ENCODE data around the gene ATF6.

ATF6 gene

DNA sequence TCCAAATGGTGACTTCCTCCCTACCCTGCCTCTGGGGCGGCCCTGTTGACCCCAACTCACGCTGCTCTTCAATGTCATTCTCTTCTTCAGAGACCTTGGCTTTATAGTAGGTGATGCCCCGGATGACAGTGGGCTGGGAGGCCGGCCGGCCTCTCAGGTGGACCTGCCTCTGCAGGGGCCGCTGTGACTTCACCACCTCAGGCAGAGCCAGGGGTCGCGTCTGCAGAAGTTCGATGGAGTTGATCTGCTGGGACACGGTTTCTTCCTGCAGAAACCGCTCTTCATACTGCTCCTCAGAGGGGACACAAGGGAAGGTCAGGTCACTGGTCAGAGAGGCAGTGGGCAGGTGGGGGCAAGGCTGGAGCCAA lies 233.9 kb downstream of the ATF6 start:
- DNase-seq (ENCODE audit: low read depth), result no peak

DNA sequence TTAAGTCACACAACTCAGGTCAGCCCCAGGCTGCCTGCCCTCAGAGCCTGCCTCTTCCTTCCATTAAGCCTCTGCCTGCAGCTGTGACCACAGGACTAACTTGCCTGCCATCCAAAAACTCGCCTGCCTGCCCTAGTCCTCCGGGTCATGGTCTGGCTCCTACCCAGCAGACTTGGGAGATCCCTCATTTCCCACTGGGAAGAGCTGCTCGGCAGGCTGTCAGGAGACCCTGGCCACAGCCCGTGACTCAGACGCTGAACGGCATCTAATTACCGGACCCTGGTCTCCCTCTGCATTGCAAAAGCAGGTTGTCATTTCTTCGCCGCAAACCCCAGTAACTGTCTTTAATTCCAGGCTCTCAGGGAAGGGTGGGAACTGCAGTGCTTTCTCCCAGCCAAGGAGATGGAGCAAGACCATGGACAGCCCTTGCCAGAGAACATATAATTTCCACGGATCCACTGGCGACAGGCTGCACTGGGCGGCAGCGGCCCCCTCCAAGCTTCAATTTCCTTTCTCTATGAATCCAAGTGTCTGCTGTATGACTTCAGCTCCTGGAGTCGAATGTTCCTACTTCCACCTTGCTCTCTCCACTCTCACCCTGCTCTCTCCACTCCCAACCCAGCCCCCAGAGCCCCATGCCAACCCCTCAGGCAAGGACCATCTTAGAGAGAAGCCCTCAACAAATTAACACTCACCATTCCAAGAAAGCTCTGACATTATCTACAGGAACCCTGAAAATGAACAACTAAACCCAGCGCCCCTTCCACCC lies 237.1 kb downstream of the ATF6 start:
- no peak for DNase-seq (ENCODE audit: low read depth)

DNA sequence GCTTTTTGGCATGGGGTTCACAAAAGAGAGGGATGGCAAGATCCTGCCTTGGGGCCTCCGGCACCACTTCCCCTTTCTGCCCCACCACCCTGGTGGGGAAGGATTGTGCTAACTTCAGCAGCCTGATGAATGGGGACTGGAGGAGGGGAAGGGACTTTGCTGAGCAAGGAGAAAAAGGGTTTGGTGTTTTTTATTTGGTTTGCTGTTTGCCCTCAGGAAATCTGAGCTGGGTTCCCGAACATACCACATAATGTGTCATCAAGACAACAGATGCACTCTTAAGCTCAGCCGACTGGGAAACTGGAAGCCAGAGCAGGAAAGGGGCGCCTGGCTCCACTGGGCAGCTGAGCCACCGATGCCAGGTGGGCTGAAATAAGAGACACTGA lies 237.7 kb downstream of the ATF6 start:
- no peak for DNase-seq (ENCODE audit: low read depth)

DNA sequence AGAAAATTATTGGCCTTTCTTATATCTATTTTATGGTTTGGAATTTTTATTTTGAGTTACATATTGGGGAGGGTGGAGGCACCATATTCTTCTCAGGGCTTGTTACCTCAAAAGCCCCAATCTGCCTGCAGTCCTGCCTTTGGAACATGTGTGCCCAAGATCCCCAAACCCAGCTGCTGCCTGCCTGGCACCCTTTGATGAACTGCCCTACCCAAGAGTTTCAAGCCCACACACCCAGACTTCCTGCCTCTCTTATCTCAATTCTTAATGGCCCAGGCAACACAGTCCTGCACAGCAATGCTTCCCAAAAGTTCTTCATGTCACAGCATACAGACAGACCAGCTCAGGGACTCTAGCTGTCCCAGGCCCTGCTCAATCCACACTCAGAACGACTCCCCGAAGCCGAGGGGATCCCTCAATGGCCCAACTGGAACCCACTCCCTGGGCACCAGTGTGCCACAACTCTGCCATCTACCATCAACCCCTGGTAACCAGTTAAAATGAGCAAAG lies 238.4 kb downstream of the ATF6 start:
- no peak for DNase-seq (ENCODE audit: low read depth)

DNA sequence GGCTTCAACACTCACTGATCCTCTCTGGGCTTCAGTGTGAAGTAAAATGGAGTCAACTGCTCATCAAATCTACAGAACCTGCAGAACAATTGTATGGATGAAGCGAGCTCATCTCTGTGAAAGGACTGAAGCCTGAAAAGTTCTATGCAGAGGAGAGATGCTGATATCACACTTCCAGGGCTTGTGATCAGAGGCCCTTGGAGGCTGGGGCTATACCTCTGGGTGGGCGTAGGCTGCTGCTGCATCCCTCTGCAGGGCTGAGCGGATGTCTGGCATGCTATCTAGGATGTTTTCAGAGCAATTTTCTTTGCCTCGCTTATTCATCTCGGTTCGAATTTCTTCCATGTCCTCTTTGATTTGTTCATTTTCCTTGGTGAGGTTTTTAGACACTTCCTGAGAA lies 240.0 kb downstream of the ATF6 start:
- no peak for DNase-seq (ENCODE audit: low read depth)

DNA sequence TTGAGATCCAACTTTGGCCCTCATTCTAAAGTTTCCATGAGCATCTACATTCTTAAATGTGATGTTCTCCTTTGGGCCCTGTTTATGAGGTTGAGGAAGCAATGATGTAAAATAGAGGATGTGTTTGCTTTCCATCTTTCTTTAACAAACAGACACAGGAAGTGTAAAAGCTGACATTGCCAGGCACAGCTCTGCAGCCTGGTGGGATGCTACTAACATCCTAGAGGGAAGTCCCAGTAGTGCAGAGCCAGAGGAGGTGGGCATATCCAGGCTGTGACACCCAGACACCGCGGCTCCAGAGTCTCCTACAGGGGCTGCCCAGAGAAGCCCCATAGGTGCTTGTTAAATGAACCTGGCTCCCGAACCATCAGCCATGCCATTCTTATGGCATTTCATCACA lies 241.3 kb downstream of the ATF6 start:
- DNase-seq (ENCODE audit: low read depth), result no peak

DNA sequence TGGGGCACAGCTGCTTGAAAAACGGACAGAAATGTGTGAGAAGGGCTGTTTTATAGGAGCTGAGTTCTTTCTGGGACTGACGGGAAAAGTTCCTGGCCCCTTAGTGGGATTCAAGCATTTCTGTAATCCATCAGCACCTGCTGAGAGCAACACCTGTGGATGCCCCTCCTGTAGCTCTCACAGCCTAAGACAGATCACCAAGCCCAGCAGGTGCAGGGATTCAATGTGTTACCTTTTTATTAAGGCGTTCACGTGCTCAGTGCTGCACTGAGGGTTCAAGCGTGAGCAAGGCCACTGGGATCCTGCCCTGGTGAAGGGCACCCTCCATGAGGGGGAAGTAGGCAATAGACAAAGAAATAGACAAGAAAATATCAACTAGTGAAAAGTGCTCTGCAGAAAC lies 242.7 kb downstream of the ATF6 start:
- DNase-seq (ENCODE audit: low read depth), result no peak

DNA sequence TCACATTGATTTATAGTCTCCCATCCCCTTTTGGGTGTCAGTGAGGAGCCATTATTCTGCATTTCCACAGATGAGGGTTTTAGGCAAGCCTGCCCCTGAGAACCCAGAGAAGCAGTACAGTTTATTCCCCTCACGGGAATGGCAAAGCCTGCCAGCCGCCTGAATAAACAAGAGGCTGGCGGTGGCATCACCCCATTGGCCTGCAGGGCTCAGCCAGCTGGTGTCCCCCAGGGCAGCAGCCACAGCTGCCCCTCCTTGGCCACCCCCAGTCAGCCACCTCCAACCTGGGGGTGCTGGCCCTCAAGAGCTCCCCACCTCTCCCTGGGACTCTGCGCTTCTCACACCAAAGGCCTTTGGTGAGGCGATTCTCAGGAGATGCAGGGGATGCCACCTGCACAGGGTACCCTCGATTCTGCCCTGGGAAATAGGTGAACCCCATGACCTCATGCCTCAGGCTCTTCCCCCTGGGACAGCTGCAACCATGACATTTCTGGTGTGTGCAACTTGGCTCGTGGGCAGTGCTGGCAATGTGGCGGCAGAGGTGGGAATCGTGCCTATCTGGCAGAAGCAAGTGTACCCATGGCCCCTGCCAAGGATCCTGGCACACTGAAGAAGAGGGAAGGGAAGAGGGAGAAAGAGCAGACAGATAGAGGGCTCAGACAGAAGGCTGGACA lies 243.5 kb downstream of the ATF6 start:
- DNase-seq (ENCODE audit: low read depth), result no peak

DNA sequence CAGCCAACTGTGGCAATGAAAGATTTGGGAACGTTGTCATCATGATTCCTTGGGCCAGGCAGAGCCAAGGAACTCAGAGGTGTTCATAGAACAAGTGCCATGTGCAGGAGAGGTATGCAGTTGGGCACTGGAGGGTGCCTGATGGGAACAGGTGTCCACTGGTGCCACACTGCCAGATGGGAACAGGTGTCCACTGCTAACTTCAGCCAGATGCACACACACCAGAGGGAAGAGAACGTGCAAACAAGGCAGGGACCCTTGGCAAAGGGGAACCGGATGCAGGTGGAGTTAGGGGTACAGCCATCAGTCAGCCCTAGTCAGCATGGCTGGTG lies 244.0 kb downstream of the ATF6 start:
- no peak for DNase-seq (ENCODE audit: low read depth)

DNA sequence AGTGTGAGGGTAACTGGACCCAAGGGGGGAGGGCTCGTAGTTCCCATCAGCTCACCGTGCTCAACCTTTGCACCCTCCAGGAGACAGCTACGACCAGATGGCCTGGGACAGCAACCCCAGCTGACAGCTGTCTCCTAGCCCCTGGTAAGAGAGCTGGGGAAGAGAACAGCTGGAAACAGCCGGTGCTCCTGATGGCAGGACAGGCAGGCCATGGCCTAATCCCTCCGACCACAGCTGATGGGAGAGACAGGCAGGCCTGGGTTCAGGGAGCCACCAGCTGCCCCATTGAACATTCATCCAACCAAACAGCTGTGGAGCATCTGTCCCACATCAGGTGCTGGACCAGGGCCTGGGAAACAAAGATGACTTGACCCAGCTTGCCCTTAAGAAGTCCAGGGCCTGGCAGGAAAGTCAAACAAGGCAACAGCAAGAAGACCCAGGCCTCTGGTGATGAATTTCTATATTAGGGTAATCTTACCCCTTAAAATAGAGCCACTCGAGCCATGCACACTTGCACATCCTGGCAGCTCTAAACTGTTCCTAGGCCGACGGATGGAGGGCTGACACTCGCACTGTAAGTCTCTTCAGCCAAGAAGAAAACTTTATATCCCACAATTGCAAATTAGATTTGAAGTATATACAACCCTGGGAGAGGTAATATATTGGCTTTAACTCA lies 245.4 kb downstream of the ATF6 start:
- DNase-seq (ENCODE audit: low read depth), result no peak

DNA sequence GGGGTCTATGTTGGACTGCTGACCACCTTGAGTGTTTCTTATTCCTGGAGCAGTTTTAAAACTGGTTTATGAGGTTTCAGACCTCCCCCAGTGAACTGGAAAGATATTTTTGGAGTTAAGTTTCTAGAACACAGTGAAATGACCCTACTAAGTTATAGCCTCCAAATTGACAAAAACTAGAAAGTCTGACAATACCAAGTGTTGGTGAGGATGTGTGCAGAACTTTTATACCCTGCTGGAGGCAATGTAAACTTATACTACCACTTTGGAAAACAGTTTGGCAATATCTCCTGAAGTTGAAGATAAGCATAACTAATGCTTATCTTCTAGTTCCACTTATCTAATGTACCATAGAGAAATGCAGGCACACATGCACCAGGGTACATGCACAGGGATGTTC lies 247.2 kb downstream of the ATF6 start:
- no peak for DNase-seq (ENCODE audit: low read depth)
